GM10266 (cell line): Measurements from ENCODE around the gene NDUFS8.

ENCODE experiments used
- DNase-seq: peaks from one replicate; pipeline ENCODE4 v3.0.0; 2012; ENCODE audit errors: extremely low spot score
- TF ChIP-seq, protein P1 (sequence below): IDR thresholded peaks from 2 replicates; pipeline ENCODE4 v1.5.1; 2012; ENCODE audit warnings: mild to moderate bottlenecking, low read depth; ENCODE audit not compliant: control insufficient read depth, insufficient read depth; ENCODE audit errors: missing control alignments

Gene NDUFS8

DNA sequence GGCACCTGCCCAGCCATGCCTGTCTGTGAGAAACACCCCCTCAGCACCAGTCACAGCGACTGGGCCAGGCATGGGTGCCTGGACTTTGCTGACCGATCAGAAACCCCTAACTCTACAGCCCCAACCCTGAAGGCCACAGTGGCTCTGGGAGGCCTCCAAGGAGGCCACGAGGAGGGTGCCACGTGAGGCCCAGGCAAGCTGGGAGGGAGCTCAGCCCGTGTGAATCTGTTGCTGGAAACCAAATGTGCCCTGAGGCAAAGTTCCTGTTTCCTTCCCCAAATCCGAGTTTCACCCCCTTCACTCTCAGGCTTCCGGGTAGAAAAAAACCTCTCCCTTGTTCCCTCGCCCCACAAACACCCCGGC is 27.9 kb upstream of the NDUFS8 start:
- TF ChIP-seq, protein P1, sequence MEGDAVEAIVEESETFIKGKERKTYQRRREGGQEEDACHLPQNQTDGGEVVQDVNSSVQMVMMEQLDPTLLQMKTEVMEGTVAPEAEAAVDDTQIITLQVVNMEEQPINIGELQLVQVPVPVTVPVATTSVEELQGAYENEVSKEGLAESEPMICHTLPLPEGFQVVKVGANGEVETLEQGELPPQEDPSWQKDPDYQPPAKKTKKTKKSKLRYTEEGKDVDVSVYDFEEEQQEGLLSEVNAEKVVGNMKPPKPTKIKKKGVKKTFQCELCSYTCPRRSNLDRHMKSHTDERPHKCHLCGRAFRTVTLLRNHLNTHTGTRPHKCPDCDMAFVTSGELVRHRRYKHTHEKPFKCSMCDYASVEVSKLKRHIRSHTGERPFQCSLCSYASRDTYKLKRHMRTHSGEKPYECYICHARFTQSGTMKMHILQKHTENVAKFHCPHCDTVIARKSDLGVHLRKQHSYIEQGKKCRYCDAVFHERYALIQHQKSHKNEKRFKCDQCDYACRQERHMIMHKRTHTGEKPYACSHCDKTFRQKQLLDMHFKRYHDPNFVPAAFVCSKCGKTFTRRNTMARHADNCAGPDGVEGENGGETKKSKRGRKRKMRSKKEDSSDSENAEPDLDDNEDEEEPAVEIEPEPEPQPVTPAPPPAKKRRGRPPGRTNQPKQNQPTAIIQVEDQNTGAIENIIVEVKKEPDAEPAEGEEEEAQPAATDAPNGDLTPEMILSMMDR: no peak
- peak; percentile 63 for DNase-seq

DNA sequence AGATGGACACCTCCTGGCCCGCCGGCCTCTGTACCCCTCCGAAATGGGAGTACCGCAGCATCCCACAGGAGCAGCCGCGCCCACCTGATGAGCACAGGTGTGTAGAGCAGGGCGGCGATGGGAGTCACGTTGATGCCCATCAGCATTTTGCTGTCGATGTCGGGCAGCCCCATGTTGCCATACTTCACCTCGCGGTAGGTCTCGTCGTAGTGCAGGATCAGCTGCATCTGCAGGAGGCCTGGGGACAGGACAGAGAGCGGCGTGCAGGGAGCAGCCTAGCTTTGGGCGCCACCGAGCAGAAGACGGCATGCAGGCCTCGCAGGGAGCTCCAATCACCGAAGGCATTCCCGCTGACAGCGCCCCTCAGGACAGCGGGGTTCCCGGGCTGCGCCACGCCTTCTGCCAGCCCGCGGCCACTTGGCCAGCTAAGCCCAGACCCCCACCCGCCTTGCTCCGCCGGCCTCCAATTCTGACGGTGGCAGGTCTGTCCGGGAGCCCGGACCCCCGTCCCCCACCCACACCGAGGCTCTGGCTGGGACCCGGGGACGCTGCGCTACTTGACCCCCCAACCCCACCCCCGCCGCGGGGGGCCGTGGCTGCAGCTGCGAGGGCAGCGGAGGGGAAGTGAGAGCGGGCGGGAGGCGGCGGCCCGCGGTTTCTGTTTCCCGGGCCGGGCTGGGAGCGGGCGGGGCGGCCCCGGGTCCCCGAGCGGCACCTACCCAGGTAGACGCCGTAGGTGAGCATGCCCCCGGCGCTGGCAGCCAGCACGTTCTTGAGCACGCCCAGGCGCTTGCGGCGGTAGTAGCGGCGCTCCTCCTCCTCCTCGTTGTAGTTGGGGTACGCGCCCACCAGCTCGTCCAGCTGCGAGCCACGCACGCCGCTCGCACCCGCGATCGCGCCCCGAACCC is 27.3 kb upstream of the NDUFS8 start:
- TF ChIP-seq, protein P1: no peak
- peak; percentile 70 for DNase-seq

DNA sequence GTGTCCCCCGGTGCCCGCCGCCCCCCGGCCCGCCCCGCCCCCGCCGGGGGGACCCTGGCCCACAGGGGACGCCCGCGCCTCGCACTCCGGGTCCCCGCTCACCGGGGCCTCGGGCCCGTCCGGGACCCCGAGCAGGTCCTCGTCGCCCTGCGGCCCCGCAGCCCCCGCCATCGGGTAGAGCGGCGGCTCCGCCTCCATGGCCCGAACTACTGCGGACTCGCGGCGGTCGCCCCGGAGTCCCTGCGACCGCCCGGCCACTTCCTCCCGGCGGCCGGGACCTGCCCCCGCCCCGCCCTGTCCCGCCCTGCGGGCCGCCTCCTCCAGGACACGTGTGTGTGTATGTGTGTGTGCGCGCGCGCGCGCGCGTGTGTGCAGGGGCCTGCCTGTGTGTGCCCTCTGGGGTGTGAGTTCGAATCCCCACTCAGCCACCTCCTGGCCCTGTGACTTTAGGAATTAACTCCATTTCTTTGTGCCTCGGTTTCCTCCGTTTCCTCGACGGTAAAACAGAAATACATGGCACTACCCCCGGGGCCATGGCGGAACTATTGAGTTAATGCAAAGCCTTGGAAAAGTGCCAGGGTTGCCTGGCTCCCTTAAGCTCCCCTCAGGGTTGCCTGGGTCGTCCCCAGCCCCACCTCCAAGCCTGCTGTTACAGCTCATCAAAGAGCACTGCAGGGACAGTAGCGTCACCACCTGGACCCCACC is 26.5 kb upstream of the NDUFS8 start, which contains the start of gene UNC93B1:
Gene UNC93B1, minus strand, starts transcription at position 252 of the 705 bp plus-strand sequence. Its CDS starts 54 bp downstream, at position 198.
- TF ChIP-seq, protein P1: no peak
- peak; percentile 97 for DNase-seq

DNA sequence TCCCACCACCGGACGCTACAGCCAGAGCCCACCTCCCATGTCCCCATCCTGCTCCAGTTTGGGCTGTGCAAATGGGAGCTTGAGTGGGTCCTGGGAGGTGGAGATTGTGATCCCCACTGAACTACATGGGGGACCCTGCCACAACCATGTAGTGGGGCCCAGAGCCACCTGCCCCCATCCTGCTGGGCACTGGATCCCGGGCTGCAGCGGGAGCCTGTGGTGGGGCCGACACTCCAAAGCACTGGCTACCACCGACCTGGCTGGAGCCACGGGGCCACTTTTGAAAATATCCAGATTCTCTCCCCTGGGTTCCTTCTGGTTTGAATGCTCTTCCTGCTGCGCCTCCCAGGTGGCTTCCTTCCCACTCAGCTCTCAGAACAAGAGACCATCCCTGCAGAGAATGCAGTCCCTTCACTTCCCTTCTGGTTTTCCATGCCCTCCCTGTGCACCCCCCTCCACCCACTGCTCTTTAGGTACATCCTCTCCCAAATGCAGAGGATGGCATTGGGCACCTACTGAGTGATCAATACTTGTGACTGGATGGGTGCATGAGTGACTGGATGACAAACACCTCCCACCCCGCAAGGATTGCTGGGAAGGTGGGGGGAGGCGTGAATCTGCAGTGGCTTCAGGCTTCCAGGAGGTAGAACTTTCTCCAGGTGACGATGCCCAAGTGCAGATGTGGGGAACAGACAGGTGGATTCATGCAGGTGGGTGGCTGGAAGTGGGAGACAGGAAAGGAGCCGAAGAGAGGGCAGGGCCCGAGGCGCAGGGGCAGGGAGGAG is 25.7 kb upstream of the NDUFS8 start:
- DNase-seq: no peak

DNA sequence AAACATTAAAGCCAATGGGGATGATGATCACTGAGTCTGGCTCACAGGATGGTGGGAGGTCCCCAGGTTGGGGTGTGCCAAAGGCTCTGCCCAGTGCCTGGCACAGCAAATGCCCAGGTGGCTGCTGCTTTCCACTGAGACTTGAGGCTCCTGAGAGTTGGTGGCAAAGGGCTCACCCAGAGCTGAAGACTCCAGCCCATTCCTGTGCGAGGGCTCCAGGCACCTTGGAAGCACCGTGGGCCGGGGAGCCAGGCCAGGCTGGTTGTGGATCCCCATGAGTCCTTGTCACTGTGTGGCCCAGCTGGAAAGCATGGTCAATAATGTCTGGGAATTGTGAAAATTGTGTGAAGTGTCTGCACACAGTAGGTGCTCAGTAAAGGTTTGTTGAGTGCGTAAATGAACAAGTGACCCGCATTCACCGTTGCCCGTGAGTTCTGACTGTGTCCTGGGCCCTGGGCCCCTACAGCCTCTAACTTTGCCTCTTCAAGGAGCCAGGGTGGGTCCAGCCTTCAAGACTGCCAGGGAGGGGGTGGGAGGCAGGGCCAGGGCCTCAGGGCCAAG is 23.8 kb upstream of the NDUFS8 start:
- TF ChIP-seq, protein P1: no peak
- no peak for DNase-seq

More for the DNA sequence above, 25.7 kb upstream of the NDUFS8 start:
- TF ChIP-seq, protein P1: no peak

DNA sequence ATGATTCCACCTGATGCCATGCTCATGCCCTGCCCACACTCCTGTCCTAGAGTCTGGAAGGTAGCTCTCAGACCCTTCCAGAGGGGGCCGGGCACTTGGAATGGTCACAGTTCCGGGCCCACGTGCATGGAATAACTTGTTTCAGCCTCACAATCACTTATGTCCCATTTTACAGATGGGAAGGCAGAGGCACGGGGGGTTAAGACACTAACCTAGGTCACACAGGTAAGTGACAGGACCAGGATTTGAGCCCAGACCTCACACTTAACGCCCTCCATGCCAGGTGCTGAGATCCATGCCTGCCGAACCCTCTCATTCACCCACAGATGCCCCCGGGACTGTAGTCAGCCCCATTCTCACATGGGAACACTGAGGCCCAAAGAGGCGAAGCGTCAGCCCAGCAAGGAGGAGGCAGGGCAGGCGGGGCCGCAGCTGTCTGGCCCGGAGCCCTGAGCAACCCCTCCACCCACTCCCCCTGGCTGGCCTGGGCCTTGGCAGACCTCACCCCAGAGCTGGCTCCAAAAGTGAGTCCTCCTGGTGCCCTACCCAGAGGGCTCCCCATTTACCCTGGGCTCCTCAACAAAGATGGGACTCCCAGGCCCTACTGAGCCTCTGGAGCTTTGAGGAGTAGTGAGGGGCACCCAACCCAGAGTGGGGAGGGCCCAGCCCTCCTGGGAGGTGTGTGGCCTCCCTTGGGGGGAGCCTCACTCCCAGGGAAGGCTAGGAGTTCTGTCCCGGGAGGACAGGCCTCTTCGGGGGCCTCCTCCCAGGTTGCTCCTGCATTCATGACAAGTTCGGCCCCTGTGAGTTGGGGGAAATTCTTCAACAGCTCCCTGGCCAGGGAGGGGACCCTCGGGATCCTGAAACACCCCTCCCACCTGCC is 22.7 kb upstream of the NDUFS8 start:
- DNase-seq: no peak
- TF ChIP-seq, protein P1: no peak
